Ovary (tissue), 3 donors: Measurements from ENCODE around the gene ADARB2.

ENCODE experiments used
- CTCF ChIP-seq, 3 donors: fragments of 450-650 bp in 2 of 3; fragments of 200-600 bp in 1 of 3; IDR thresholded peaks; one replicate each; pipeline versions ENCODE4 v1.5.1 to v1.8.0; 2016 to 2022; ENCODE audit warnings: antibody characterized with exemption in 3 of 3, mild to moderate bottlenecking in 1 of 3
- EP300 ChIP-seq: sonication (generic); formaldehyde crosslinking; IDR thresholded peaks from one replicate; pipeline ENCODE4 v1.6.1; 2017; ENCODE audit warnings: antibody characterized with exemption
- POLR2A ChIP-seq: fragments of 450-650 bp; IDR thresholded peaks from one replicate; pipeline ENCODE4 v1.6.1; 2017; ENCODE audit warnings: antibody characterized with exemption, mild to moderate bottlenecking, moderate library complexity
- donor health status: DM: no; HTN: no; CAD: no.

- TF ChIP-seq CTCF (IDR thresholded peaks at IDR 0.05) (no peak), EP300 (no peak), POLR2A (no peak)
Observed at GRCh38 chr10:1517684-1518083, 219.6 kb downstream of the ADARB2 start.
